ENCODE measurements around the gene TRRAP. TPM values are rescaled to one million over a fixed set of nuclear protein-coding genes. Genes with fewer than 3 reads are reported as not detected.

TRRAP gene
- total RNA-seq, 4 donors from 2014 or later: 27.2 to 35.8 (median 30.1) TPM

GRCh38 chr7:99034932-99035722 lies 156.8 kb downstream of the TRRAP start:
- no peak for ATAC-seq (ENCODE audit: low FRiP score)
- no peak for DNase-seq (ENCODE audit: low spot score)
- no peak for TF ChIP-seq CTCF (IDR thresholded peaks at IDR 0.05)

- DNase-seq (ENCODE audit: low spot score): no peak
- no peak for ATAC-seq (ENCODE audit: low FRiP score)
- no peak for TF ChIP-seq CTCF (IDR thresholded peaks at IDR 0.05)
Measured at GRCh38 chr7:99035723-99036545, 157.6 kb downstream of the TRRAP start.

- ATAC-seq (ENCODE audit: low FRiP score): no peak
- no peak for TF ChIP-seq CTCF (IDR thresholded peaks at IDR 0.05)
- no peak for DNase-seq (ENCODE audit: low spot score)
Measured at GRCh38 chr7:99036546-99037111, 158.3 kb downstream of the TRRAP start.

- no peak for TF ChIP-seq CTCF (IDR thresholded peaks at IDR 0.05)
Measured at GRCh38 chr7:99037327-99037940, 159.1 kb downstream of the TRRAP start.

GRCh38 chr7:99038086-99038855 lies 159.9 kb downstream of the TRRAP start:
- no peak for DNase-seq (ENCODE audit: low spot score)
- TF ChIP-seq CTCF (IDR thresholded peaks at IDR 0.05): no peak

More at GRCh38 chr7:99037327-99037940, 159.1 kb downstream of the TRRAP start:
- DNase-seq (ENCODE audit: low spot score): no peak
- no peak for ATAC-seq (ENCODE audit: low FRiP score)

GRCh38 chr7:99039384-99039891 lies 161.1 kb downstream of the TRRAP start:
- TF ChIP-seq CTCF (IDR thresholded peaks at IDR 0.05): no peak
- ATAC-seq (ENCODE audit: low FRiP score): no peak
- DNase-seq (ENCODE audit: low spot score): no peak

More at GRCh38 chr7:99038086-99038855, 159.9 kb downstream of the TRRAP start:
- no peak for ATAC-seq (ENCODE audit: low FRiP score)

Measured in omental fat pad (tissue), 4 donors.